Measurements from ENCODE around the gene POU2F1.

- no peak for TF ChIP-seq CTCF (IDR thresholded peaks at IDR 0.05; ENCODE audit: poor library complexity, severe bottlenecking)
- no peak for TF ChIP-seq EP300 (conservative IDR thresholded peaks at IDR 0.05; ENCODE audit: poor library complexity, severe bottlenecking)
- no peak for TF ChIP-seq REST (IDR thresholded peaks at IDR 0.05; ENCODE audit: borderline replicate concordance)
- TF ChIP-seq POLR2AphosphoS5 (IDR thresholded peaks at IDR 0.05), result no peak
- TF ChIP-seq MXI1 (conservative IDR thresholded peaks at IDR 0.05; ENCODE audit: poor library complexity, severe bottlenecking), result no peak
- TF ChIP-seq RAD21 (conservative IDR thresholded peaks at IDR 0.05), result no peak
- TF ChIP-seq EZH2 (IDR thresholded peaks at IDR 0.05; ENCODE audit: borderline replicate concordance, insufficient read depth, low read length, poor library complexity, severe bottlenecking), result no peak
- no peak for TF ChIP-seq TAF1 (IDR thresholded peaks at IDR 0.05; ENCODE audit: low read depth)
- TF ChIP-seq SMC3 (conservative IDR thresholded peaks at IDR 0.05; ENCODE audit: poor library complexity), result no peak
Measured at GRCh38 chr1:167196166-167196565, 24.5 kb upstream of the POU2F1 start.
